Endothelial cell of umbilical vein (primary cell): ENCODE results near the gene TMEM151A. TPM values are rescaled to one million over a fixed set of nuclear protein-coding genes. Genes with fewer than 3 reads are reported as not detected.

Experiments
- BruUV-seq: library from RNA; stranded (reverse); fragments of 400-500 nt; replicated peaks from 2 replicates; lab custom pipeline; 2021; lab: Mats Ljungman, UMichigan
- CTCF ChIA-PET: fragments of 300-600, 350-600 bp; sonication (Branson Sonifier 250); formaldehyde crosslinking; loops from one replicate; lab custom pipeline; 2021; ENCODE audit warnings: antibody characterized with exemption, inconsistent platforms; lab: Charles Lee
- POLR2A ChIA-PET: fragments of 300-600, 350-600 bp; sonication (Branson Sonifier 250); formaldehyde crosslinking; loops from one replicate; lab custom pipeline; 2021; ENCODE audit warnings: antibody characterized with exemption, inconsistent platforms; lab: Charles Lee
- DNase-seq: peaks from one replicate; pipeline ENCODE4 v3.0.0-alpha.2; 2011; ENCODE audit warnings: low read depth, low spot score
- FAIRE-seq: peaks from 2 replicates; lab custom pipeline; 2011; peaks lifted over from hg19 to GRCh38; lab: Jason Lieb, UNC
- H2AFZ ChIP-seq: 2 replicates; pipeline ENCODE4 v1.6.0; 2012; ENCODE audit warnings: low read depth, low read length, control low read depth, inconsistent platforms
- H3K27ac ChIP-seq: 2 replicates; pipeline ENCODE4 v1.5.1; 2011; ENCODE audit warnings: low read depth, mild to moderate bottlenecking, control low read depth, low read length, moderate library complexity; ENCODE audit not compliant: insufficient read depth
- H3K27me3 ChIP-seq, 2 experiments: 2 replicates each; pipeline versions ENCODE4 v1.6.0 to v1.6.1; 2011; ENCODE audit warnings: low read length in 2 of 2, mixed read lengths in 1 of 2; ENCODE audit not compliant: control insufficient read depth in 2 of 2, insufficient read depth in 2 of 2
- H3K36me3 ChIP-seq, 2 experiments: 2 replicates in 1 of 2; 3 replicates in 1 of 2; pipeline ENCODE4 v1.5.1; 2011; ENCODE audit warnings: low read length in 2 of 2, mild to moderate bottlenecking in 1 of 2, moderate library complexity in 1 of 2; ENCODE audit not compliant: control insufficient read depth in 2 of 2, insufficient read depth in 2 of 2; ENCODE audit errors: extremely low read depth in 1 of 2
- H3K4me1 ChIP-seq: 3 replicates; pipeline ENCODE4 v1.5.1; 2011; ENCODE audit warnings: mild to moderate bottlenecking, low read length; ENCODE audit not compliant: control insufficient read depth, insufficient read depth; ENCODE audit errors: extremely low read depth
- H3K4me2 ChIP-seq: 2 replicates; pipeline ENCODE4 v1.6.1; 2011; ENCODE audit warnings: low read length, control low read depth, mixed read lengths; ENCODE audit not compliant: insufficient read depth
- H3K4me3 ChIP-seq, 3 experiments: fragments of 200-600 bp in 1 of 3; sonication (generic), shearing (Covaris generic) in 1 of 3; replicated peaks in 1 of 3; 2 replicates each; pipeline ENCODE4 v1.5.1; 2011 to 2016; ENCODE audit warnings: control low read depth in 3 of 3, low read length in 3 of 3, mild to moderate bottlenecking in 2 of 3, inconsistent platforms in 1 of 3, low read depth in 1 of 3, moderate library complexity in 1 of 3; ENCODE audit not compliant: insufficient read depth in 1 of 3
- H3K79me2 ChIP-seq: 2 replicates; pipeline ENCODE4 v1.6.0; 2012; ENCODE audit warnings: low read length, inconsistent platforms; ENCODE audit not compliant: control insufficient read depth, insufficient read depth
- H3K9ac ChIP-seq: replicated peaks from 2 replicates; pipeline ENCODE3; 2011; ENCODE audit warnings: low read length, control low read depth; ENCODE audit not compliant: insufficient read depth; ENCODE audit errors: extremely low read depth
- H3K9me1 ChIP-seq: replicated peaks from 3 replicates; pipeline ENCODE4 v1.6.0; 2011; ENCODE audit warnings: mild to moderate bottlenecking, low read length; ENCODE audit not compliant: control insufficient read depth, insufficient read depth; ENCODE audit errors: extremely low read depth
- H3K9me3 ChIP-seq: replicated peaks from 2 replicates; pipeline ENCODE4 v1.5.1; 2012; ENCODE audit warnings: low read length, inconsistent platforms; ENCODE audit not compliant: control insufficient read depth, insufficient read depth
- H4K20me1 ChIP-seq: replicated peaks from 2 replicates; pipeline ENCODE3; 2011; ENCODE audit warnings: mild to moderate bottlenecking, low read length; ENCODE audit not compliant: control insufficient read depth, insufficient read depth; ENCODE audit errors: extremely low read depth
- CTCF ChIP-seq, 2 donors: IDR thresholded peaks; 1 replicate in 1 of 2; 2 replicates in 1 of 2; pipeline ENCODE4 v1.5.1; 2011; ENCODE audit warnings: low read length in 2 of 2, mild to moderate bottlenecking in 2 of 2, moderate library complexity in 2 of 2, control low read depth in 1 of 2, inconsistent platforms in 1 of 2, low read depth in 1 of 2; ENCODE audit not compliant: insufficient read depth in 1 of 2; ENCODE audit errors: extremely low read depth in 1 of 2
- FOS ChIP-seq: IDR thresholded peaks from 2 replicates; pipeline ENCODE4 v1.6.1; 2011; ENCODE audit warnings: mild to moderate bottlenecking, low read length, moderate library complexity, borderline replicate concordance; ENCODE audit not compliant: insufficient read depth
- POLR2A ChIP-seq: IDR thresholded peaks from 2 replicates; pipeline ENCODE4 v1.6.1; 2012; ENCODE audit warnings: low read depth, mild to moderate bottlenecking, control low read depth, low read length
- POLR2AphosphoS5 ChIP-seq: IDR thresholded peaks from 2 replicates; pipeline ENCODE4 v1.6.1; 2012; ENCODE audit warnings: low read depth, mild to moderate bottlenecking, control low read depth, low read length, moderate library complexity; ENCODE audit not compliant: insufficient read depth
- dilution Hi-C: fragments of 300-500 bp; cut with MboI; formaldehyde crosslinking; loops from one replicate; pipeline ENCODE4 v1.15.0; 2019; ENCODE audit warnings: low sequenced_read_pairs; ENCODE audit not compliant: extremely low pct_ligation_motif_present
- intact Hi-C: fragments of 100-400 bp; cut with micrococcal nuclease; formaldehyde crosslinking; loops from one replicate; pipeline ENCODE4 v1.10.0; 2022
- polyA plus RNA-seq, 4 experiments: library from polyadenylated mRNA; depleted of rRNA in 3 of 4; stranded (reverse) in 3 of 4; unstranded in 1 of 4; fragments of >200 nt; gene quantifications; 2 replicates each; pipeline versions ENCODE4 v1.2.1 to v1.2.3, GENCODE V29; 2011 to 2012; ENCODE audit warnings: missing spikeins in 1 of 4
- total RNA-seq: library from RNA; stranded (reverse); gene quantifications from 2 replicates; pipeline ENCODE4 v1.2.3, GENCODE V29; 2021

Gene TMEM151A
- total and polyA plus RNA-seq, 2 donors (not counting 3 experiments of a cell fraction or from before 2014, with no cell fraction given), result not detected

GRCh38 chr11:66267379-66268243, 24.1 kb upstream of the TMEM151A start:
- DNase-seq (peak; percentile 91), FAIRE-seq (no peak)
- POLR2A ChIA-PET, result interaction anchor here (1.6 kb wide), 2 partner anchors 9 to 21 kb away, joined by 5 to 12 read pairs; partner anchors contain the start of gene YIF1A
- TF ChIP-seq FOS (no peak), CTCF (IDR thresholded peaks at IDR 0.05; ENCODE audit: extremely low read depth in 1 of 2, insufficient read depth in 1 of 2, low read depth in 1 of 2, low read length in 2 of 2) (peak in 1 of 2 donors; percentile 25), POLR2AphosphoS5 (peak; percentile 62), POLR2A (no peak)
- intact Hi-C loops (loop anchor here (1.0 to 2.0 kb wide), 3 partner anchors 9 to 45 kb away; partner anchors contain the start of gene YIF1A), dilution Hi-C loops (no loop called here)
- Histone ChIP-seq H3K4me3 (peak overlapping the region; percentile 27 to 64 (median 46)), H3K4me1 (peaks cover 12% of the 10 kb centered on the region), H3K9ac (peak overlapping the region; percentile 90), H3K27me3 (no peaks in the 10 kb centered on the region), H3K9me1 (no peaks in the 10 kb centered on the region), H3K9me3 (no peaks in the 10 kb centered on the region), H3K27ac (peak overlapping the region; percentile 74), H4K20me1 (no peaks in the 10 kb centered on the region), H3K36me3 (peaks cover 6 to 29% of the 10 kb centered on the region in 2 experiments), H2AFZ (peak overlapping the region; percentile 58), H3K4me2 (peak overlapping the region; percentile 93), H3K79me2 (peaks cover 28% of the 10 kb centered on the region)
- TSS peak; percentile 69 for BruUV-seq
- CTCF ChIA-PET, result interaction anchor here (1.0 to 6.2 kb wide), 2 partner anchors 14 to 379 kb away, joined by 3 to 53 read pairs; partner anchors contain the start of gene FIBP
